WTC11 (cell line): ENCODE data around the gene EMILIN1.

ENCODE experiments used
- EMX1 ChIP-seq: fragments of 250-450 bp; sonication (Bioruptor Pico); IDR thresholded peaks from 2 replicates; pipeline ENCODE4 v1.8.0; 2021; ENCODE audit warnings: mild to moderate bottlenecking
- FOXK1 ChIP-seq: sonication (generic); formaldehyde crosslinking; IDR thresholded peaks from 2 replicates; pipeline ENCODE4 v1.8.0; 2022; ENCODE audit warnings: mild to moderate bottlenecking, moderate library complexity, missing genetic modification reagents
- ZNF317 ChIP-seq: sonication (generic); formaldehyde crosslinking; IDR thresholded peaks from 2 replicates; pipeline ENCODE4 v1.8.1; 2023; ENCODE audit warnings: low read depth, mild to moderate bottlenecking, moderate library complexity, missing genetic modification reagents, borderline replicate concordance
- TF ChIP-seq, protein P1 (sequence below): sonication (generic); formaldehyde crosslinking; conservative IDR thresholded peaks from 2 replicates; pipeline ENCODE4 v1.8.1; 2022; ENCODE audit warnings: mild to moderate bottlenecking, missing genetic modification reagents
- TF ChIP-seq, protein P2 (sequence below): sonication (generic); formaldehyde crosslinking; IDR thresholded peaks from 2 replicates; pipeline ENCODE4 v1.8.1; 2023; ENCODE audit warnings: mild to moderate bottlenecking, missing genetic modification reagents, moderate library complexity

DNA sequence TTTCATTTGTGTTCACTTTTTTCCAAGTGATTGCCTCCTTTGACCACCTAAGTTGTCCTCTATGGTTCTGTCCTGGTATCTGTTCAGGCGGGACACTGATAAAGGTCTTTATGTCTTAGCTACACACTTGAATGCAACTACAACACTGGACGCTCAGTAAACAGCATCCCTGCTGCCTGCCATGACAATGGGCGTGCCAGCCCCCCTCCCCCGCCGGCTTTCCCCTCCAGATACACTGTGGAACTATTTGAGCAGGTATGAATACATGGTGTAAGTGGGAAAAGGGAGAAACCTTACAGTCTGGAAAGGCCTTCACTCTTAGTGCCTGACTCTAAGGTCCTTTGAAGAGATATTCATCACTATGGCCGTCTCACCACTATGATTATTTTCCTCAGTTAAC is 21.2 kb upstream of the EMILIN1 start:
- TF ChIP-seq, protein P1, sequence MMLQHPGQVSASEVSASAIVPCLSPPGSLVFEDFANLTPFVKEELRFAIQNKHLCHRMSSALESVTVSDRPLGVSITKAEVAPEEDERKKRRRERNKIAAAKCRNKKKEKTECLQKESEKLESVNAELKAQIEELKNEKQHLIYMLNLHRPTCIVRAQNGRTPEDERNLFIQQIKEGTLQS (CRISPR knock-in tag) = no peak
- TF ChIP-seq ZNF317 (no peak), EMX1 (CRISPR knock-in tag) (no peak), FOXK1 (CRISPR knock-in tag) (no peak)
- TF ChIP-seq, protein P2, sequence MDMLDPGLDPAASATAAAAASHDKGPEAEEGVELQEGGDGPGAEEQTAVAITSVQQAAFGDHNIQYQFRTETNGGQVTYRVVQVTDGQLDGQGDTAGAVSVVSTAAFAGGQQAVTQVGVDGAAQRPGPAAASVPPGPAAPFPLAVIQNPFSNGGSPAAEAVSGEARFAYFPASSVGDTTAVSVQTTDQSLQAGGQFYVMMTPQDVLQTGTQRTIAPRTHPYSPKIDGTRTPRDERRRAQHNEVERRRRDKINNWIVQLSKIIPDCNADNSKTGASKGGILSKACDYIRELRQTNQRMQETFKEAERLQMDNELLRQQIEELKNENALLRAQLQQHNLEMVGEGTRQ = no peak
